ENCODE results near the gene DDI2.
"Not testable (repeated sequence)": the region's sequence is repeated elsewhere in the genome, so short reads cannot be mapped to it uniquely, and the experiment has no call there.

DDI2 gene

DNA sequence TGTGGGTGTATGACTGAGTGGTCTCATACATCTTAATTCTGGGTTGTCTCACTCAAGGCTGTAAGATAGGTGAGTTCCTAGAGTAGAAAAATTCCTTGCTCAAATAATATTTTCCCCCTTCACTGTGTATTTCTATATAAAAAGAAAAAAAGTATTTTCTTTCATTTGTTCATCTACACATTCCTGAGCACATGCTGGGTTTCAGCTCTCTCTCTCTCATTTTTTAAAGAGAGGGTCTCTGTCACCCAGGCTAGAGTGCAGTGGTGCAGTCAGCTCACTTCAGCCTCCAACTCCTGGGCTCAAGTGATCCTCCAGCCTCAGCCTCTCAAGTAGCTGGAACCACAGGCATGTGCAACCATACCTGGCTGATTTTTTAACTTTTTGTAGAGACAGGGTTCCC, 22.0 kb downstream of the DDI2 start:
- TF ChIP-seq CTCF (IDR thresholded peaks at IDR 0.05) = no peak
- Histone ChIP-seq H3K27ac (no peak overlapping the region), H3K4me3 (no peak overlapping the region)
- no peak for DNase-seq (ENCODE audit: low spot score)

- TF ChIP-seq CTCF (IDR thresholded peaks at IDR 0.05) = no peak
- DNase-seq (ENCODE audit: low spot score) = no peak
- no peak overlapping the region for H3K4me3 ChIP-seq
- H3K27ac ChIP-seq = no peak overlapping the region
Observed at GRCh38 chr1:15639931-15640330, 22.7 kb downstream of the DDI2 start.

DNA sequence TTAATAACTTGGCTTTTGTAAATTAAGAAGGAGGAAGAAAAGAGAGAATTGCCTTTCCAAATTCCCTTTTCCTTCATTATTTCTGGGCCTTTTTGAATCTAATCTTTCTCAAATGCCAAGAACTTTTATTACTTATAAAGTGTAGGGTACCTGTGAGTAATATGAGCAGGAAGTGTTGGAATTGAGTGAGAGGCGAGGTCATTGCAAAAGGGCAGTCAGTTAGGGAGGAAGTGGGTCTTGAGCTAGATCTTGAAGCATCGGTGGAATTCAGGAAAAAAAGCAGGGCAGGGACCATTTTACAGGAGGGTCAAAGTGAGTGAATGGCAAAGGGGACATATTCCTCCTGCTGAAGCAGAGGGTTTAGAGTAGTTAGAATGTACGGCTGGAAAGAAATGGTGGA, 23.4 kb downstream of the DDI2 start:
- TF ChIP-seq CTCF (IDR thresholded peaks at IDR 0.05) = no peak
- Histone ChIP-seq H3K27ac (no peak overlapping the region), H3K4me3 (no peak overlapping the region)
- no peak for DNase-seq (ENCODE audit: low spot score)

- no peak for DNase-seq (ENCODE audit: low spot score)
- H3K4me3 ChIP-seq = no peak overlapping the region
- no peak for TF ChIP-seq CTCF (IDR thresholded peaks at IDR 0.05)
- no peak overlapping the region for H3K27ac ChIP-seq
Observed at GRCh38 chr1:15649937-15650336, 32.7 kb downstream of the DDI2 start.

DNA sequence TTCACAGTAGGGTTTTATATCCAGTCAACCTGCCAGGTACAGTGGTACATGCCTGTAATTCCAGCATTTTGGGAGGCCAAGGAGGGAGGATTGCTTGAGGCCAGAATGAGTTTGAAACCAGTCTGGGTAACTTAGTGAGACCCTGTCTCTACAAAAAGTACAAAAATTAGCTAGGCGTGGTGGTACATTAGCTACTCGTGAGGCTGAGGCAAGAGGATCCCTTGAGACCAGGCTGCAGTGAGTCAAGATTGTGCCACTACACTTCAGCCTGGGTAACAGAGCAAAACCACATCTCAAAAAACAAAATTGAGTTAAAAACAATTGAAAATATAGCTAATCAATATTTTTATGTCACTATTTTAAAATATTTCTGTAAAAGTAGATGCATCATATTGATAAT, 33.2 kb downstream of the DDI2 start:
- no peak for DNase-seq (ENCODE audit: low spot score)
- no peak for TF ChIP-seq CTCF (IDR thresholded peaks at IDR 0.05)

DNA sequence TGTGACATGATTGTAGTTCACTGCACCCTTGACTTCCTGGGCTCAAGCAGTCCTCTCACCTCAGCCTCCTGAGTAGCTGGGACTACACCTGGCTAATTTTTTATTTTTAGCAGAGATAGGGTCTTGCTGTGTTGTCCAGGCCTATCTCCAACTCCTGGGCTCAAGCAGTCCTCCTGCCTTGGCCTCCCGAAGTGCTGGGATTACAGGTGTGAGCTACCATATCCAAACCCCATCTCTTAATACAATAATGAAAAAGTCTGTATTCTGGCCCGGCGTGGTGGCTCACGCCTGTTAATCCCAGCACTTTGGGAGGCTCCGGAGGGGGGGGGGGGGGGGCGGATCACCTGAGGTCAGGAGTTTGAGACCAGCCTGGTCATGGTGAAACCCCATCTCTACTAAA, 34.9 kb downstream of the DDI2 start:
- H3K4me3 ChIP-seq; DNase-seq (ENCODE audit: low spot score); H3K27ac ChIP-seq: not testable (repeated sequence)

More for the DNA sequence above, 33.2 kb downstream of the DDI2 start:
- H3K27ac ChIP-seq = no peak overlapping the region
- no peak overlapping the region for H3K4me3 ChIP-seq

GRCh38 chr1:15654091-15654690, 36.9 kb downstream of the DDI2 start:
- Histone ChIP-seq H3K4me3 (no peak overlapping the region), H3K27ac (no peak overlapping the region)
- no peak for DNase-seq (ENCODE audit: low spot score)
- no peak for TF ChIP-seq CTCF (IDR thresholded peaks at IDR 0.05)

DNA sequence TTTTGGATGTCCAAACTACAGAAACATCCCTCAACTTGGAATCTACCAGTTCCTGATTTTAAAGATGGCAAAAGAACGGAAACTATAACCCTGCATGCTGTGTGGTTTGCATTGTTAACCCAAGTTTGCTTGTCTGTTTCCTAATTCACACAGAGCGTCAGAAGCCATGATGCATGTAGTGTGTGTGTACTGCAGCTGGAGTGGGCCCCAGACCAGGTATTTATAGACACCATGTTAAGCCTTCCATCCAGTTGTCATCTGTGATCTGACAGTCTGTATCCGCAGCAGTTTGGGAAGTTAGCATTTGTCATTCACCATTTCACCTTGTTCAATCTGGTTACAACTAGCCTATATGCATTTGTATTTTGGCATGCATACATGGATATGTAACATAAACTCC, 39.2 kb downstream of the DDI2 start:
- no peak overlapping the region for H3K4me3 ChIP-seq
- TF ChIP-seq CTCF (IDR thresholded peaks at IDR 0.05) = no peak
- no peak overlapping the region for H3K27ac ChIP-seq
- no peak for DNase-seq (ENCODE audit: low spot score)

All from coronary artery (tissue), 2 donors.